SK-N-SH treated with all-trans-retinoic acid at 6 μM for 48 hours (cell line): Measurements from ENCODE around the gene XIRP2.

Experiments
- ARNTL ChIP-seq: fragments of 450-650 bp; formaldehyde crosslinking; IDR thresholded peaks from 2 replicates; pipeline ENCODE4 v1.5.0; 2020; ENCODE audit warnings: low read depth, mild to moderate bottlenecking, moderate library complexity, borderline replicate concordance
- ESRRG ChIP-seq: fragments of 250-450 bp; sonication (Bioruptor Pico); IDR thresholded peaks from 2 replicates; pipeline ENCODE4 v1.6.1; 2021; ENCODE audit warnings: mild to moderate bottlenecking
- GLIS3 ChIP-seq: fragments of 250-450 bp; sonication (Bioruptor Pico); IDR thresholded peaks from 2 replicates; pipeline ENCODE4 v1.5.0; 2020; ENCODE audit warnings: mild to moderate bottlenecking, moderate library complexity
- ZC3H10 ChIP-seq: fragments of 250-450 bp; sonication (Bioruptor Pico); IDR thresholded peaks from 2 replicates; pipeline ENCODE4 v1.5.1; 2021; ENCODE audit warnings: mild to moderate bottlenecking, moderate library complexity

DNA sequence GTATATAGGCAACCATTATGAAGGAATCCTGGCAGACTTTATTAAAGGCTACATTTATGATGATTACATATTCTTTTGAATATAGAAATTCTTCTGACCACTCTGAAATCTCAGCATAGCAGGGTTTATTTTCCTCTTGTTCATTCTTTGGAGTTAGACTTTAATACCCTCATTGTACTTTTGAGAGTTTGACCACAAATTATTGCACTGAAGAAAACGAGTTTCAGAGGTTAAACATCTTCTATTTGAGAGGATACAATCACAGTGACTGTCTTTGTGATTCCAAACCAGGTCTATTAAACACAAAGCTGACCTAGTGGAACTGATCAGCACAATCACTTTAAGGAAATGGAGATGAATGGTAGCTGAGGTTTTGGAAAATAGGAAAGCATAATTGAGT, 71.3 kb downstream of the XIRP2 start:
- TF ChIP-seq ZC3H10 (CRISPR knock-in tag) (no peak), ESRRG (CRISPR knock-in tag) (no peak), ARNTL (no peak), GLIS3 (CRISPR knock-in tag) (no peak)
